T-helper 2 cell treated with Interferon-gamma antibody and Interleukin-4, amounts not matched to agents 100 ng/mL and 5 ng/mL, for 36 hours (primary cell): ENCODE data around the gene FOSL1. TPM values are rescaled to one million over a fixed set of nuclear protein-coding genes. Genes with fewer than 3 reads are reported as not detected.

ENCODE experiments used
- intact Hi-C: fragments of 100-400 bp; cut with micrococcal nuclease; formaldehyde crosslinking; loops from one replicate; pipeline ENCODE4 v1.15.1; 2023
- total RNA-seq: library from RNA; stranded (reverse); gene quantifications from 2 replicates; pipeline ENCODE4 v1.2.3, GENCODE V29; 2022

Gene FOSL1
- 3.7 and 4.5 TPM in 2 replicates for total RNA-seq

- intact Hi-C loops: loop anchor here (1.0 kb wide), 2 partner anchors 10 to 19 kb away; partner anchors contain the start of genes C11orf68, CCDC85B and DRAP1
Measured at GRCh38 chr11:65900125-65900898, at the start of gene FOSL1. FOSL1 (minus strand) TSS chr11:65900388; CDS start chr11:65900339, 49 bp downstream.

DNA sequence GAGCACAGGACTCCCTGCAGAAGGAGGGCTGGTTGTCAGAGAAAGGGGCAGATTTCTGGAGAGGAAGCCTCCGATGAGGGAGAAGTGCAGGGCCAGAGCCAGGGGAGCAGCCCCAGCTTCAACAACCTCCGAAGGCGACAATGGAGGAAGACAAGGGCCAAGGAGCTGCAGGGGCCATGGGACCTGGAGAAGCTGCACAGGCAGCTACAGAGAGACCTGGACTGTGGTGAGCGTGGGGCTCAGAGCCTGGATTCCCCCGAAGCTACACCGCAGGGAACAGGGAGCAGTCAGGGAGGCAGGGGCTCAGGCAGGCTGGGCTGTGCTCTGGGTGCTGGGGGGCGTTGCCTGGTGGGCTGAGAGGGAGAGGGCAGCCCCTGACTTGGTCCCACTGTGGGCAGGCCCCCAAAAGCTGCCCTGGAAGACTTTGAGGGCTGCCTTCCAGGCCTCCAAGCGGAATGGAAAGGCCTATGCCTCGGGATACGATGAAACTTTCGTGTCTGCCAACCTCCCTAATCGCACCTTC, 47.5 kb upstream of the FOSL1 start:
- intact Hi-C loops: no loop called here

GRCh38 chr11:65947133-65947532, 46.9 kb upstream of the FOSL1 start:
- intact Hi-C loops: no loop called here

GRCh38 chr11:65946655-65947054, 46.5 kb upstream of the FOSL1 start:
- intact Hi-C loops: no loop called here

DNA sequence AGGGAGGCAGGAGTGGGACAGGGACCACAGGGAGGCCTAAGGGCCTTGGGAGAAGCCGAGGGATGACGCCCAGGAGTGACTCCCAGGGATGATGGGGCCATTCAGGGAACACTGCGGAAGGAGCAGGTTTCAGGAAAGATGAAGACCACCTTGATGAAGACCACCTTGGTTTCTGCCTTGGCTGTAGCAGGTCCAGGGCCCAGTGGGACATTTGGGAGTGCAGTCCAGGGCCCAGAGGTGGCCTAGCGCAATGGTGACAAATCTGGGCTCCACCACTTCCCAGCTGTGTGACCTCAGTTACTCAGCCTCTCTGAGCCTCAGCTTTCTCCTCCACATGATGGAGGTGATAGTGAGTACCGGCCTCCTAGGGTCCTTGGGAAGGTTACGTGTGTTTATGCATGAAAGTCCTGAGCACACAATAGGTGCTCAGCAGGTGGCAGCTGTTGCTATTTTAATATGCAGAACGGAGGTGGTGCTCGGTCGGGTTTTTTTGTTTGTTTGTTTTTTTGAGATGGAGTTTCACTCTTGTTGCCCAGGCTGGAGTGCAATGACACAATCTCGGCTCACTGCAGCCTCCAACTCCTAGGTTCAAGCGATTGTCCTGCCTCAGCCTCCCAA, 45.9 kb upstream of the FOSL1 start:
- intact Hi-C loops: no loop called here

GRCh38 chr11:65945430-65945911, 45.3 kb upstream of the FOSL1 start, which contains the start of gene TSGA10IP:
TSGA10IP (plus strand) TSS chr11:65945480; CDS start chr11:65945676, 196 bp downstream.
- intact Hi-C loops: no loop called here

- intact Hi-C loops: no loop called here
Measured at GRCh38 chr11:65944767-65945166, 44.6 kb upstream of the FOSL1 start.

DNA sequence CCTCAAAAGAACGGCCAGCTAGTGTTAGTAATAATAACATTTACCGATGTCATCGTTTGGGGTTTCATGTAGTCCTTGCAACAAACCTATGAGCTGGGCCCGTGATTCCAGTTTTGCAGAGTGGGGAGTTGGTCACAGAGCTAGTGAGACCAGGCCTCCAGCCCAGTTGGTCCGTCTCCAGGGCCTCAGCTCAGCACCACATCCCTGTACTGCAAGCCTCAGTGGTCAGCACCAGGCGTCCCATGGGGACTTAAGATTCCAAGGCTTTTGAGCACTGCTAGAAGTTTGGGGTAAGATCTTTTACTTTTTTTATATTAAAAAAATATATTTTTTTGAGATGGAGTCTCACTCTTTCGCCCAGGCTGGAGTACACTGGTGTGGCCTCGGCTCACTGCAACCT, 44.0 kb upstream of the FOSL1 start:
- intact Hi-C loops: no loop called here

GRCh38 chr11:65942531-65942930, 42.3 kb upstream of the FOSL1 start:
- intact Hi-C loops: no loop called here

- intact Hi-C loops: no loop called here
Measured at GRCh38 chr11:65941720-65942310, 41.6 kb upstream of the FOSL1 start.

- intact Hi-C loops: no loop called here
Measured at GRCh38 chr11:65937766-65938165, 37.6 kb upstream of the FOSL1 start.

- intact Hi-C loops: no loop called here
Measured at GRCh38 chr11:65934014-65934413, 33.8 kb upstream of the FOSL1 start.

GRCh38 chr11:65932558-65932919, 32.4 kb upstream of the FOSL1 start:
- intact Hi-C loops: no loop called here

GRCh38 chr11:65931773-65932557, 31.8 kb upstream of the FOSL1 start:
- intact Hi-C loops: no loop called here

GRCh38 chr11:65928667-65929066, 28.5 kb upstream of the FOSL1 start:
- intact Hi-C loops: loop anchor here (1.0 kb wide), 3 partner anchors 9 to 33 kb away; partner anchors contain the start of genes C11orf68, DRAP1 and SART1

DNA sequence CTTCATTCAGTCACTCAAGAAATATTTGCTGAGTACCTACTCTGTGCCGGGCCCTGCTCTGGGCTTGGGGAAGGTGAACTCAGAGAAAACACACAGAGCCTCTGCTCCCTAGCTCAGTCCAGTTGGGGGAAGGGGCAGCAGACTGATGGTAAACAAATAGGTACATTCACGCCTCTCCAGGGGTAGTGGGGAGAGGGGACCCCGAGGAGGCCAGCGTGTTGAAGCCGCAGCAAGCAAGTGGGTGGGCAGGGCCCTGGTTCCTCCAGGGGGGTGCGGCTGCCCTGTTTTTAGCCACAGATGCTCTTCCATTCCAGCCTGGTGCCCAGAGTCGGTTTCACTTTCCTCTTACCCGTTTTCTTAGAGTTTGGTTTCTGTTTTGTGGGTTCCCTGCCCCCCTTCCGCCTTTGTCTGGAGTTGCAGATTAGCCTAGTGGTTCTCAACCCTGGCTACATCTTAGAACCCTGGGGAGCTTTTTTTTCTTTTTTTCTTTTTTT, 27.8 kb upstream of the FOSL1 start:
- intact Hi-C loops: loop anchor here (1.0 kb wide), 3 partner anchors 9 to 33 kb away; partner anchors contain the start of genes C11orf68, DRAP1 and SART1

DNA sequence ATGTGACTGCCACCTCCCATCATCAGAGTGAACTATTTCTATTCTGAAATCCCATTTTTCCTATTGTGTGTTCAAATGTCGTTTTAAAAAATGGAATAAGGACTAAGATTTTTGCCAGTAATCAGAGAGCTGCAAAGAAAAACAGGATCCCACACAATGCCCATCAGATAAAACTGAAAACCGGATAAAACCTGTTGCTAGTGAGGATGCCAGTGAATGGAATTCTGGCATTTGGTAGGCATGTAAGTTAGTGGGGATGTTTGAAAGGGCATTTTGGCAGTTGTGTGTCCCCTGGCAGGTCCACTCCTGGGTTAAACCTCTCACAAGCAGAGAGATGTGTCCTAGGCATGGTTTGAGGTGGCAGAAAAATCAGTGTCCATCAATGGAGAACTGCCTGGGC, 25.2 kb upstream of the FOSL1 start:
- intact Hi-C loops: no loop called here

DNA sequence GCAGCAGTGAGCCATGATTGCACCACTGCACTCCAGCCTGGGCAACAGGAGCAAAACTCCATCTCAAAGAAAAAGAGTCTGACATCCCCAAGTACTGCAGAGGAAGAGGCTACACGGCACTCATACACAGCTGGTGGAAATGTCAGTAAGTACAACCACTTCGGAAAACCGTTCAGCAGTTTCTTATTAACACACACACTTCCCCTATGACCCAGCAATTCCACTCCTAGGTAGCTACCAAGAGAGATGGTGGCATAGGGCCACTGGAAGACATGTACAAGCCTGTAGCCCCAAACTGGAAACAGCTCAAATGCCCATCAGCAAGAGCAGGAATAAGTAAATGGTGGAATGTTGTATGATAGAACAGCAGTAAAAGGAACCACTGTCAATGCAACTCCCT, 22.4 kb upstream of the FOSL1 start:
- intact Hi-C loops: no loop called here

- intact Hi-C loops: no loop called here
Measured at GRCh38 chr11:65921876-65922275, 21.7 kb upstream of the FOSL1 start.

GRCh38 chr11:65921033-65921555, 20.9 kb upstream of the FOSL1 start:
- intact Hi-C loops: no loop called here
